Limb (tissue), 2 donors: ENCODE results near the gene PALS1.
"Not testable (repeated sequence)": the region's sequence is repeated elsewhere in the genome, so short reads cannot be mapped to it uniquely, and the experiment has no call there.

Experiments
- DNase-seq, 2 donors: peaks; one replicate each; pipeline ENCODE4 v3.0.0-alpha.2; 2016; ENCODE audit errors: extremely low spot score in 2 of 2

PALS1 gene

GRCh38 chr14:67257906-67258305, 16.7 kb downstream of the PALS1 start:
- no peak for DNase-seq

GRCh38 chr14:67260965-67261364, 19.7 kb downstream of the PALS1 start:
- no peak for DNase-seq

- peak in 1 of 2 donors; percentile 21 for DNase-seq
Observed at GRCh38 chr14:67263499-67264149, 22.4 kb downstream of the PALS1 start.

- DNase-seq = no peak
Observed at GRCh38 chr14:67265131-67265530, 23.9 kb downstream of the PALS1 start.

GRCh38 chr14:67267576-67268328, 26.5 kb downstream of the PALS1 start:
- DNase-seq = no peak

GRCh38 chr14:67268426-67269150, 27.4 kb downstream of the PALS1 start:
- peak in 1 of 2 donors; percentile 31 for DNase-seq

GRCh38 chr14:67269298-67270060, 28.2 kb downstream of the PALS1 start:
- DNase-seq = peak in 1 of 2 donors; percentile 80

GRCh38 chr14:67270145-67270753, 29.0 kb downstream of the PALS1 start:
- DNase-seq = no peak

- DNase-seq = no peak
Observed at GRCh38 chr14:67270933-67271332, 29.7 kb downstream of the PALS1 start.

GRCh38 chr14:67273281-67273680, 32.0 kb downstream of the PALS1 start:
- not testable (repeated sequence) for DNase-seq

GRCh38 chr14:67276131-67276530, 34.9 kb downstream of the PALS1 start:
- no peak for DNase-seq

GRCh38 chr14:67280506-67280905, 39.3 kb downstream of the PALS1 start:
- no peak for DNase-seq

- DNase-seq = peak in 1 of 2 donors; percentile 76
Observed at GRCh38 chr14:67285876-67286452, 44.7 kb downstream of the PALS1 start.
